Measurements from ENCODE around the gene LRP8. TPM values are rescaled to one million over a fixed set of nuclear protein-coding genes. Genes with fewer than 3 reads are reported as not detected.
A peak's percentile ranks its signal among the peaks of the same experiment; 100 is the strongest.

Gene LRP8
- total RNA-seq, 6 experiments from 2014 or later: 0.21 to 1.2 (median 0.56) TPM

DNA sequence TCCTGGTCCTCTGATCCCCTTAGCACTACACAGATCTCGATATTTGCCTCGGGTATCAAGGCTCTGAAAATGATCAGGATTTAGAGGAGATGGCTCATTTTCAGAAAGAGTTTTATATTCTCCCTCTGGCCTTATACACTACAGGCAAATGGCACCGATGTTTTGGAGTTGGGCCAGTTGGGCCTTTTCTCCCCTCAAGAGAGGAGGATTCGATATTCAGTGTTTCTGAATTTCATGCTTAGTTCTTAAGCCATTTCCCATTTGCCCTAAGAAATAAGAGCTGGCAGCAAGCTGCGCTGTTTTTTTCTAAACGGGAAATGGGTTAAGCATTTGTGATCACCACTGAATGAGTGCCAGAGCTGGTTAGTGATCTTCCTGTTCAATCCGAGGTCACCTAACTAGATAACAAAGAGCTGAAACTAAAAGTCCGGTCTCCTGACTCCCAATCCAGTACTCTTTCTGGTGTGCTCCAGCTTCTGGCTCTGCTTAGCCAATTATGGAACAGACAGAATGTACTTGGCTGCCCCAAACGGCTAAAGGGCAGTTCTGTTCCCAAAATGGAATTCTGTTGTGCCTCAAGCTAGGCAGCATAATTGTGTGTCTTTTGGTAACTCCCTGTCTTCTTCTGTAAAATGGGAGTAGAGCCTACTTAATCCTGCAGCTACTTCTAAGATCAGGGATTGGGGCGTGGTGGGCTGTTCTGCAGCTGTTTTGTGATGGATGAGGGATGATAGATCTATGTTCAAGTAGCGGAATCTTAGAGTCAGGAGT, 132.4 kb downstream of the LRP8 start:
- WGBS (ENCODE audit: insufficient coverage, low coverage, low lambda C conversion rate, missing lambda C conversion rate): 33% methylated on average over 11 of the region's 11 CpGs
- DNase-seq: peak in 1 of 3 donors; percentile 80

More for the DNA sequence above, 132.4 kb downstream of the LRP8 start:
- Histone ChIP-seq H3K27ac (peak overlapping the region; percentile 97 to 99 (median 99)), H3K4me1 (peaks cover 0 to 48% (median 22%) of the 10 kb centered on the region in 4 donors), H3K4me3 (peak overlapping the region in 2 of 3 donors; percentile 96 to 97), H3K27me3 (no peaks in the 10 kb centered on the region), H3K36me3 (no peaks in the 10 kb centered on the region), H3K9me3 (no peaks in the 10 kb centered on the region)
- TF ChIP-seq, protein P1, sequence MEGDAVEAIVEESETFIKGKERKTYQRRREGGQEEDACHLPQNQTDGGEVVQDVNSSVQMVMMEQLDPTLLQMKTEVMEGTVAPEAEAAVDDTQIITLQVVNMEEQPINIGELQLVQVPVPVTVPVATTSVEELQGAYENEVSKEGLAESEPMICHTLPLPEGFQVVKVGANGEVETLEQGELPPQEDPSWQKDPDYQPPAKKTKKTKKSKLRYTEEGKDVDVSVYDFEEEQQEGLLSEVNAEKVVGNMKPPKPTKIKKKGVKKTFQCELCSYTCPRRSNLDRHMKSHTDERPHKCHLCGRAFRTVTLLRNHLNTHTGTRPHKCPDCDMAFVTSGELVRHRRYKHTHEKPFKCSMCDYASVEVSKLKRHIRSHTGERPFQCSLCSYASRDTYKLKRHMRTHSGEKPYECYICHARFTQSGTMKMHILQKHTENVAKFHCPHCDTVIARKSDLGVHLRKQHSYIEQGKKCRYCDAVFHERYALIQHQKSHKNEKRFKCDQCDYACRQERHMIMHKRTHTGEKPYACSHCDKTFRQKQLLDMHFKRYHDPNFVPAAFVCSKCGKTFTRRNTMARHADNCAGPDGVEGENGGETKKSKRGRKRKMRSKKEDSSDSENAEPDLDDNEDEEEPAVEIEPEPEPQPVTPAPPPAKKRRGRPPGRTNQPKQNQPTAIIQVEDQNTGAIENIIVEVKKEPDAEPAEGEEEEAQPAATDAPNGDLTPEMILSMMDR (IDR thresholded peaks at IDR 0.05): no peak
- TF ChIP-seq POLR2A (IDR thresholded peaks at IDR 0.05): peak; percentile 31
- intact Hi-C loops (cut with DNase I): no loop called here
- peak; percentile 37 to 63 (median 48) for ATAC-seq

Other genes with a start within 250 kb of the LRP8 start
- gene SLC1A7, start 185.4 kb downstream of the LRP8 start, total RNA-seq: 1 to 10 TPM in 1 of 6 experiments, under 1 TPM in 5; 0.31 to 1.3 (median 0.61) TPM
- gene CPT2, start 131.2 kb downstream of the LRP8 start, total RNA-seq: 100 to 1,000 TPM in 2 of 6 experiments, 10 to 100 TPM in 4; 37.6 to 108 (median 81.6) TPM
- gene CZIB, start 107.4 kb downstream of the LRP8 start, total RNA-seq: 10 to 100 TPM; 20.6 to 28.8 (median 24.2) TPM
- 10 to 100 TPM; 10.9 to 28.1 (median 19.4) TPM for gene MAGOH, start 89.6 kb downstream of the LRP8 start, total RNA-seq
- not detected for gene DMRTB1, start 131.3 kb upstream of the LRP8 start, total RNA-seq